H1 (cell line): ENCODE results near the gene GPR87. TPM values are rescaled to one million over a fixed set of nuclear protein-coding genes. Genes with fewer than 3 reads are reported as not detected.

Experiments used
- ASH2L ChIP-seq: fragments of 200-600, 300-600 bp; sonication (generic); IDR thresholded peaks from one replicate; pipeline ENCODE4 v1.7.1; 2017; ENCODE audit warnings: low read length
- ATF2 ChIP-seq: IDR thresholded peaks from 2 replicates; pipeline ENCODE4 v1.6.1; 2012; ENCODE audit warnings: low read length, inconsistent platforms
- ATF3 ChIP-seq: IDR thresholded peaks from 2 replicates; pipeline ENCODE4 v1.6.1; 2011; ENCODE audit warnings: low read depth, mild to moderate bottlenecking, low read length; ENCODE audit not compliant: insufficient read depth
- CBX8 ChIP-seq: fragments of 300-800, 300-1000 bp; sonication (generic); IDR thresholded peaks from 2 replicates; pipeline ENCODE4 v1.7.1; 2016; ENCODE audit warnings: low read depth, low read length, borderline replicate concordance
- CHD2 ChIP-seq: IDR thresholded peaks from 2 replicates; pipeline ENCODE4 v1.6.1; 2012; ENCODE audit warnings: low read length, improper control_type of control experiment
- EP300 ChIP-seq, 2 experiments: IDR thresholded peaks; 1 replicate in 1 of 2; 2 replicates in 1 of 2; pipeline ENCODE4 v1.6.1; 2011 to 2012; ENCODE audit warnings: low read depth in 2 of 2, low read length in 2 of 2, mild to moderate bottlenecking in 2 of 2, borderline replicate concordance in 1 of 2, inconsistent platforms in 1 of 2, moderate library complexity in 1 of 2
- GABPA ChIP-seq: IDR thresholded peaks from 2 replicates; pipeline ENCODE4 v1.6.1; 2011; ENCODE audit warnings: mild to moderate bottlenecking, low read length, moderate library complexity, borderline replicate concordance; ENCODE audit not compliant: insufficient read depth
- NANOG ChIP-seq: IDR thresholded peaks from 2 replicates; pipeline ENCODE4 v1.6.1; 2011; ENCODE audit warnings: low read length, low read depth, mild to moderate bottlenecking, inconsistent platforms; ENCODE audit not compliant: insufficient read depth, poor library complexity, severe bottlenecking
- SIN3A ChIP-seq, 2 experiments: IDR thresholded peaks in 1 of 2; conservative IDR thresholded peaks in 1 of 2; 2 replicates each; pipeline ENCODE4 v1.6.1; 2011 to 2012; ENCODE audit warnings: low read length in 2 of 2, improper control_type of control experiment in 1 of 2, low read depth in 1 of 2, mild to moderate bottlenecking in 1 of 2
- TAF7 ChIP-seq: optimal IDR thresholded peaks from 2 replicates; pipeline ENCODE3; 2011; ENCODE audit warnings: low read depth, mild to moderate bottlenecking, inconsistent platforms, low read length, moderate library complexity, borderline replicate concordance
- ZNF274 ChIP-seq: IDR thresholded peaks from 2 replicates; pipeline ENCODE4 v1.7.0; 2012; ENCODE audit warnings: low read length, borderline replicate concordance; ENCODE audit errors: extremely low read depth
- polyA plus RNA-seq, 7 experiments: library from polyadenylated mRNA; depleted of rRNA in 3 of 7; stranded (reverse) in 5 of 7; unstranded in 2 of 7; fragments of >200 nt in 5 of 7; fragments of 200-250 nt in 2 of 7; gene quantifications; 1 replicate in 5 of 7; 2 replicates in 1 of 7; 4 replicates in 1 of 7; pipeline versions ENCODE4 v1.2.1 to v1.2.3, GENCODE V29; 2011 to 2013; ENCODE audit warnings: missing spikeins in 2 of 7, mixed read lengths in 2 of 7
- total RNA-seq: library from RNA; stranded (reverse); fragmentation: NEBNext Ultra II Directional; extraction: Animal tissue kit (Norgen Biotek cat#: 25700); gene quantifications from 2 replicates; pipeline ENCODE4 v1.2.1, GENCODE V29; 2021

Gene GPR87
- total and polyA plus RNA-seq, 2 of the 8 experiments (the other 6 are each of a cell fraction or from before 2014, with no cell fraction given) = 0.05 TPM; not detected in 1

- TF ChIP-seq ATF3 = peak; percentile 62; the same call in 1 of the 2 replicates
- no peak for TF ChIP-seq ZNF274
- no peak for TF ChIP-seq NANOG
- TF ChIP-seq SIN3A (conservative IDR thresholded peaks at IDR 0.05 in 1 of 2, IDR thresholded peaks at IDR 0.05 in 1 of 2; ENCODE audit: low read depth in 1 of 2, low read length in 2 of 2) = peak; percentile 39 to 66; a peak in 1 of 4 replicates
- TF ChIP-seq CHD2 = no peak
- TF ChIP-seq ASH2L = no peak
- TF ChIP-seq CBX8 = no peak
- no peak for TF ChIP-seq GABPA
- peak in 1 of 2 experiments; percentile 53; a peak in 1 of 3 replicates for TF ChIP-seq EP300 (IDR thresholded peaks at IDR 0.05; ENCODE audit: borderline replicate concordance in 1 of 2, low read depth in 2 of 2, low read length in 2 of 2)
- no peak for TF ChIP-seq TAF7
- peak; percentile 81; the same call in 1 of the 2 replicates for TF ChIP-seq ATF2
Observed at GRCh38 chr3:151305060-151305774, 11.4 kb downstream of the GPR87 start (continued).
